Occipital lobe (tissue), 2 donors: ENCODE measurements around the gene SEMA4G. TPM values are rescaled to one million over a fixed set of nuclear protein-coding genes. Genes with fewer than 3 reads are reported as not detected.

Experiments used
- DNase-seq: peaks from one replicate; lab custom pipeline; 2025; lab: John Stamatoyannopoulos, UW
- total RNA-seq: library from RNA; depleted of rRNA; stranded (reverse); fragments of >200 nt; gene quantifications from one replicate; pipeline ENCODE4 v1.2.3, GENCODE V29; 2014

The SEMA4G gene
- total RNA-seq, 1 donor from 2014 or later: 8.0 TPM

DNA sequence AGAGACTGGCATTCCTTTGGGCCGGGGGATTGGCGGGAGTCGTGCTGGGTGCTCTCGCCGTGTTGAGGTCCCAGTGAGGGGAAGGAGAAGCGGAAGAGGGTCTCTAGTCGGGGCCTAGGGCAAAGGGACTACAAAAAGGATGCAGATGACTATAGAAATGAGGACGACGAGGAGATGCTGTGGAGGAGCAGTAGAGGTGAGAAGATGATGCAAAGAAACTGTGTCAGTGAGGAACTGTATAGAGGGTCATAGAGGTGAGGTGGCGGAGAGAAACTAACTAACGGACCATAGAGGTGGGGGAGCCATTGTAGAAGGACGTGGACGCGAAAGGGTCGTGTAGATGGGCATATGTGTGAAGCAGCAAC, 18.4 kb downstream of the SEMA4G start:
- no peak for DNase-seq

DNA sequence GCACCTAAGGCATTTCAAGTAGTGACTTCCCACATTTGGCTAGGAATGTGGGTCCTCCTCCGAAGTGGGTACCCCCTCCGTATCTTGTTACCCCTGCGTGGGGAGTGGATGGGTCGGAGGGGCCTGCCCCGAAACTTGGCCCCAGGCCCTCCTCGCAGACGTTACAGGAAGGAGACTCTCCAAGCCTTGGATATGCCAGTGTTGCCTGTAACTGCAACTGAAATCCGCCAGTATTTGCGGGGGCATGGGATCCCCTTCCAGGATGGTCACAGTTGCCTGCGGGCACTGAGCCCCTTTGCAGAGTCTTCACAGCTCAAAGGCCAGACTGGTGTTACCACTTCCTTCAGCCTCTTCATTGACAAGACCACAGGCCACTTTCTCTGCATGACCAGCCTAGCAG, 18.9 kb downstream of the SEMA4G start:
- DNase-seq: no peak

DNA sequence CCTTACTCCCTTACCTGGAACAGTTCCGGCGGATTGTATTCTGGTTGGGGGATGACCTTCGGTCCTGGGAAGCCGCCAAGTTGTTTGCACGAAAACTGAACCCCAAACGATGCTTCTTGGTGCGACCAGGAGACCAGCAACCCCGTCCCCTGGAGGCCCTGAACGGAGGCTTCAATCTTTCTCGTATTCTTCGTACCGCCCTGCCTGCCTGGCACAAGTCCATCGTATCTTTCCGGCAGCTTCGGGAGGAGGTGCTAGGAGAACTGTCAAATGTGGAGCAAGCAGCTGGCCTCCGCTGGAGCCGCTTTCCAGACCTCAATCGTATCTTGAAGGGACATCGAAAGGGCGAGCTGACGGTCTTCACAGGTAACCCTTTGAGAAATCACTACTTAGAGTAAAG, 19.8 kb downstream of the SEMA4G start:
- no peak for DNase-seq

DNA sequence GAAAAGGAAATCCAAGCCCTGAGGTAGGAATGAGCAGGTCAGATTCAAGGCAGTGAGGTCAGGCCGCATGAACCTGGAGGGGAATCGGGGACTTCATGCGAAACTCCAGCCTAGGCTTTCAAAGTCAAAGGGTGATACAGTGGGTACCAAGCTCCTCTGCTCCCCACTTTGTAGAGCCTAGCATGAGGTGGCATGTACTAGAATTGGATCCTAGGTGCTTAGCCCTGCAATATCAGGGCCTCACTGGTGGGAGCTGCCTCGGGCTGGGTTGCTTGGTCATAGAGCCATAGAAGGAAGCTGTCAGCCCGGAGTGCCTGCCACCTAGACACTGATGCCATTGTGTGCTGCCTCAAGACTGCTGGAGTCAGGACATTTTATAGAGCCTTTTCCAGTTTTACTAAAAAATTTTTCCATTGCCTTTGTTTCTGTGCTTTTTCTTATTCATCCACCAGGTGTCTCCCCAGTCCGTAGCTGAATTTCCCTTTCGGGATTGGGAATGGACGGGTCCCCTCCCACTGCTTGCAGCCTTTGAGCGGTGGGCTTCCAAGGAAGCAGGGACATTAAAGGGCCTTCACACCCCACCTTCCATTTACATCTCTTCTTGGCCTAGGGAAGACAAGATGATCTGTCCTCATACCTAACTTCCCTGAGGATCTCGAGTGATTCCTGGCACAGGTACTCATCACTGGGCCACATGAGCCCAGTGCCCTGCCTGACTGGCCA, 24.8 kb downstream of the SEMA4G start:
- no peak for DNase-seq

DNA sequence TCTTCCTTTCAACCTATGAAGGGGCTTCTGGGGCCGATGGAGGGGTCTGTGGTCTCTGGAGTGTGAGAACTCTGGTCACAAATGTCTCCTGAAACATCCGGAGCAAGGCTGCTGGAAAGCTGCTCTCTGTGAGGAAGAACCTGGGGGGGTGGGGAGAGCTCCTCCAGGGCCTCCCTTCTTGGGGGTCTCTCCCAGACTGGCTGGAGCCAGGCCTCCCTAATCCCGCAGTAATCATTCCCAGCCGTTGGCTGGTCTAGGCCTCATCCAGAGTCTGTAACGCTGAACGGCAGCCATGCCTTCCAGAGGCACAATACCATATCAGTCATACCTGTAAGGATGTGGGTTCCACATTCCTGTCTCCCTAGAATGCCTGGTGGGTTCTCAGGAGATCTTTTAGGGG, 25.9 kb downstream of the SEMA4G start:
- no peak for DNase-seq

DNA sequence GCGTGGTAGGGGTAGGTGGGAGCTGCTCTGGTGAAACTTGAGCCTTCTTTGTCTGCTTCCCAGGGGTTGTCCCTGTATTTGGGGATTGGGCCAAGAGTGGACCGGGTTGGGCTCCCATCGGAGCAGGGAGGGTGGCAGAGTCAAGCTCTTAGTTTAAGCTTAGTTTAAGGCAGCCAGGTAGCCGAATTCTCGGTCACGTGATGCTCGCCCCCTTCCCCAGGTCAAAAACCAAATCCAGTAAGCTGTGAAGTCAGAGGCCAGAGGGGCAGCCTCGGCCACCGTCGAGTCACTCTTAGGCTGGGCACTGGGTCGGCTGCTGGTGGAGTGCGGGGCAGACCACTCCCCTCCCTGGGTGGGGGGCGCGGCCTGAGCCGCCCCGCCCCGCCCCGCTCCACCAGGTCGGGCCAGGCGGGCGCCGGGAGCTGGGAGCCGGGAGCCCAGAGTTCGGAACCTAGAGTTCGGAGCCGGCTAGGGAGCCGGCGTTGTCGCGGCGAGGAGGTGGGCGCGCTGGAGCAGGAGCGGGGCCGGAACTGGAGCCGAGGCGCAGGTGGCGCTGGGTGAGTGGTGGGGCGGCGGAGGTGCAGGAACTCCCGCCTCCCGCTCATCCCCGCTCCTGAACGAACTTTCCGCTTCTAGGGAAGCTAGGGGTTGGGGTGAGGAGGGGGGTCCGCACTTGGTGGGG, 27.5 kb downstream of the SEMA4G start:
- DNase-seq: no peak

DNA sequence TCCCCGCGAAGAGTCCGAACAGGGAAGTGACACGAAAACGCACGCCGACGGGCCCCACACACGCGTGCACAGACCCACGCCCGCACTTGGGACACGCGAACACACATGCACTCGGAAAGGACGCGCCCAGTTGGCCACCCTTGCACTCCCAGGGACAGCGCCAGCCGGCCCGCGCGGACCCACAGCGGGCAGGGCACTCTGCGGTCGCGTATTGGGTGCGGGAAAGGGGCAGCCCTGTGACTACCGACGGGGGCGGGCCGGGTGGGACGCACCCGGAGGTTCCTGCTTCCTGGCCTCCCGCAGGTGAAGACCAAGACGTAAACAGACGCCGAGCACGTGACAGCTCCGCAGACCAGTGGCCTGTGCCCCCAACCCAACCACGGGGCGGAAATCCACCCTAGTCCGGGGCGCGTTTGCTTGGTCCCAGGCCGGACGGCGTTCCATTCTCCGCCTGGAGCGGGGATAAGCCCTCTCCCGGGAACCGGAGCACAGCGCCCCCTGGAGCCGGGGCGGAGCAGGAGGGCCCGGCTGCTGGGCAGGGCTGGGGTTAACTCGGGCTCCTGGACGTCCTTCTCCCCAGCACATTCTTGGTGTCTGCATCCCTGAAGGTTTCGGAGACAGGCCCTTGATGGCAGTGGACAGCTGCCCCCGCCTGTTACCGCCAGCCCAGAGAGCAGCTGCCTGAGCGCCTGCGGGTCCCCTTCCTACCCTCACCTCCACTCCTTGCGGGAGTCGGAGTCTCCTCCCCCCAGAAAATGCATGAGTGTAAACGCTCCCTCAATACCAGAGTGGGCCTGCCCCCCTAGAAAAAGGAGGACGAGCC, 28.3 kb downstream of the SEMA4G start:
- DNase-seq: peak; percentile 54

DNA sequence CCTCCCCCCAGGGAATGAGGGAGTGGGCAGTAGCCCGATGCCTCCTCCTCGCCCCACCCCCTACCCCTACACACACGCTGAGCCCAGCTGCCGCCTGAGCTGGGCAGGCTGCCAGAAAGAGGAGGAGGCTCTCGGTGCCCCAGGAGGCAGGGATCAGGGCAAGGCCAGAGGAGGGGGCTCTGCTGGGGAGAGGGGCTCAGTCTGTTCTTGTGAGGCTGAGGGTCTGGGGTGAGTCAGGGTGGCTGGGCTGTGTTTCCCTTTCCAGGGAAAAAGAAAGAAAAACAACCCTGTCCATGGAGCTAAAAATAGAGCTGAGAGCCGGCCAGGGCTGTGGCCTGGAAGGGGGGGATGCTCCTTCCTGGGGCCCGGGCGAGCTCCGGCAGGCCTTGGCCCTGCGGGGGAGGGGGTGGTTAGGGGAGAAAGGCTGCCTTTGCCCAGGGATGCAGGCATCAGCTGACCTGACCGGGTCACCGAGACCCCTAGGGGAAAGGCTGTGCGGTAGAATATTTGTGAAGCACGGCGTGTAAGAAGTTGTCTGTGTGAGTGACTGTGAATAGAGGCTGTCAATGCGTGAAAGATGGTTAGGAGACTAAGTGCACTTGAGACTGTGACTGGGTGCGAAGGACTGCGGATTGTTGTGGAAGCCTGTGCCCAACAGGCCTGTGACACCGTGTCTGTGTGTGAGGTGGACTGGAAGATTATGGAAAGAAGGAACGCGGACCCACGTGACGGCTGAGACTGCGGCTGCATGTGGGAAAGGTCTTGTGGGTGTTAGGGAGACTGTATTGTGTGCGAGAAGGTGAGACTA, 29.1 kb downstream of the SEMA4G start:
- peak; percentile 82 for DNase-seq

DNA sequence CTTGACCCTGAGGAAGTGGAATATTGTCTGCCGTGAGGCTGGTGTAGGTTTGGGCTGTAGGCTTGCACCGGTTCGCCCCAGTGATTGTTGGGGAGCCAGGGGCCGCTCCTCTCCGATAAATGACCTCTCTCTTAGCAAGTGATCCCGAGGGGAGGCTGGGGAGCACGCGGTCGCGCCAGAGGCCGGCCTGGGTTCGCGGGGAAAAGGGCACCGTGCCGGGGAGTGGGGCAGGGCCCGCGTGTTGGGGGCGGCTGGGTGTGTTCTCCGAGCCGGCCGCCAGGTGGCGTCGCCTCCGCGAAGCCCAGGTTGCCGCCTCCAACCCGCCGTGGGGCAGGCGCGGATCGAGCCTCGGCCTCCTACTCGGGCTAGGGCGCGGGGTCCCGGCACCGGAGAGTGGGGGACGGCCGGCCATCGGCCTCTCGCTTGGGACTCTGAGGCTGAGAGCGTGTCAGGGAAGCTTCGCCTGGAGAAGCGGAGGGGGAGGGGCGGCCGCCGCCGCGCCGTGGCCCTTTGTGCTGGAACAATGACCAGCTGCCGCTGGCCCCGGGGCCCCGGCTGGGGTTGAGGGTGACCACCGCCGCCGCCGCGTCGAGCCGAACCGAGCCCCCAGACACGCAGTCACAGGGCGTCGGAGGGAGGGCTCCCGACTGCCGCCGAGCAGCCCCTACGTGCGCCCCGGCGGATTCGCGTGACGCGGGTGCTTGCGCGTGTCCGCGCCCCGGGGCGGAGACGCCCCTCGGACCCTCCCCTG, 29.9 kb downstream of the SEMA4G start:
- peak; percentile 74 for DNase-seq

DNA sequence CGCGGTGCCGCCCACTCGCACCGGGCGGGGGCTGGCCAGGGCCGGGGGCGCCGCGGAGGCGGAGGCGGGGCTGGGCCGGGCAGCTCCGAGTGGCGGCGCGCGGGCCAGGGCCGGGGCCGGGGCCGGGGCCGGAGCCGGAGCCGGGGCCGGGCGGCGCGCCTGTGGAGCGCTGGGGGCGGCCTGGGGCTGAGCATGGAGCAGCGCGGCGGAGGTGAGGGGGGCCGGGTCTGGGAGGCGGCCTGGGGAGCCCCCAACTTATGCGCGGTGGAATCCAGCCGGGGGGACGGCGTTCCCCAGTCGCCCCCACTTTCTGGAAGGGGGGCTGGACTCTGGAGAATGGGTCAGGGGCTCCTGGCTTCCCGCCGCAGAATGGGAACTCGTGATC, 30.4 kb downstream of the SEMA4G start, which contains the start of gene LZTS2:
Gene LZTS2 (plus strand): TSS at position 67 of the 385 bp plus-strand sequence. CDS start 2,731 bp downstream, outside the sequence.
- no peak for DNase-seq

DNA sequence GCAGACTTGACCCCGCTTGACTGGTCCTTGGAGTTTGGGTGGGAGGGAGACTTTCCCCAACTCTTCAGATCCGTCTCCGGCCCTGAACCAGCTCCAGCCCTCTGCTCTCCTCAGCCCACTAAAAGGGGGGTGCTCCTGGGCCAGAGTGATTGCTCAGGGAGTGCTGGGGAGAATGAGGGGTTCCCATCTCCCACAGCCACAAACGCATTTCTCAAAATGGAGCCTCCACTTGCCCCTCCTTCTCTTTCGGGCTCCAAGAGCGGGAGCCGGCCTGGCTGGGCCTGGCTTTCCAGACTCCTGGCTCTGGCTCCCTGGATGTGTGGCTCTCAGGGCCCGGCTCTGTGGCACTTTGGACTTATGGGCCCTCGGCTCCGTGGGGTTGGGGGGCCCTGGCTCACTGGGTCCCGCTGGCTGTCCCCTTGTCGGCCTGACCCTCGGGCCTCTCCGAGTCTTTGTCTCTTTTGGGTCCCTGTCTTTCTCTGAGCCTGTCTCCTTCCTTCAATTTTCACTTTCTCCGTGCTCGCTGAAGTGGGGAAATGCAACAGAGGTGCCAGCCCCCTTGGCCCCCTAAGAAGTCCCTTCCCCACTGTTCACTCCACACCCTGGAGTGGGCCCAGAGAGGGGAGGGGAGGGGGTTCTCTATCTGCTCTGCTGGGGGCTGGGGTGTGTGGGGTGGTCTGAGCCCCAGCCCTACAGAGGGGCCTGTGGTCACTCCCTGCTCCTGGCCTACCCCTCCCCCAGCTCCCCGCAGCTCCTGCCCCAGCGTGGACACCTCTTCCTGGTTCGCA, 31.0 kb downstream of the SEMA4G start:
- no peak for DNase-seq

DNA sequence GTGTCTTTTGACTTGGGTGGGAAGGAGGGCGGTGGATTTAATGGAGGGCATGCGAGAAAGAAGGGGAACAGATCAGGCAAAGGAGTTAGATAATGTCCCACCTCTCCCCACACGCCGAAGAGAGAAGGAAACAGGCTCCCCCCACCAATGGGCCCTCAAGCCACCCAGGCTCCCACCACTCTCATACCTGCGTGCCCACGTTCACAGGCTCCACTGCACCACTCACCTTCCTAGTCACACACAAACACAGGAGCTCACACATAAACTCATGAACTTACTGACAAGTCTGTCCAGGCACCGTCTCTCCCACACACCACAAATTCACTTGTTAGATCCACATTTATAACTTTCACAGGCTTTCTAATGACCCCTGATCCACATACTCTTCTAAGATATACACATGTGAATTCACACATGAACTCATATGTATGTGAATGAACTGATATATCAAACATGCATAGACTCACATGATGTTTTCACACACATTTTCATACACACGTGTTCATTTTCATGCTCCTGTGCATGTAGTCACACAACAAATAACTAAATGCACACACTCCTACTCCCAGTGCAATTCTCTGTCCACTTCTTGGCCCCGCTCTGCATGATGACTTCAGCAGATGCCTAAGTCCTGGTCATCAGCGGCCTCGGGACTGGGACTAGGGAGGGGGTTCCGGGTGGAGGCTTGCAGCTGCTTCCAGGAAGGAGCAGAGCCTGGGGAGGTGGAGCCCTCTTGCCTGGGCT, 31.8 kb downstream of the SEMA4G start:
- DNase-seq: peak; percentile 60

DNA sequence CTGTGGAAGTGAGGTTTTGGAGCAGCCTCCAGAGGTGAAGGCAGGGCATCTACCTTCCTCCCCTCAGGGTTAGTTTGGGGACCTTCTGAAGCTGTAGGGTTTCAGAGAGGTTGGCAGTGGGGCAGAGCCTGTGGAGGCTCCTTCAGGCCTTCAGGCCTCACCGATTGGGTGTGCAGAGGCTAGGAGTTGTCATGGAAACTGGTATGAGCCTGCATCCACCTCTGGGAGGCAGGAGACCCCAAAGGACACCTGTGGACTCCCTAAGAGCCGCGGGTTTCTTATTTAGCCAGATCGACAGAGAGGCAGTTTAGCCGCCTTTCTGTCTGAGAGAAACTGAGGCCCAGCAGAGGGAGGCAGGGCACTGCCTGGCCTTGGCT, 32.3 kb downstream of the SEMA4G start:
- no peak for DNase-seq

DNA sequence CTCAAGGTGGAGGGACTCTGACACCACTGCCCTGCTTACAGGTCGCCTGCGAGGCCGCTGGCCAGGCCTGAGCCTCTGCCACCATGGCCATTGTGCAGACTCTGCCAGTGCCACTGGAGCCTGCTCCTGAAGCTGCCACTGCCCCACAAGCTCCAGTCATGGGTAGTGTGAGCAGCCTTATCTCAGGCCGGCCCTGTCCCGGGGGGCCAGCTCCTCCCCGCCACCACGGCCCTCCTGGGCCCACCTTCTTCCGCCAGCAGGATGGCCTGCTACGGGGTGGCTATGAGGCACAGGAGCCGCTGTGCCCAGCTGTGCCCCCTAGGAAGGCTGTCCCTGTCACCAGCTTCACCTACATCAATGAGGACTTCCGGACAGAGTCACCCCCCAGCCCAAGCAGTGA, 33.2 kb downstream of the SEMA4G start:
- DNase-seq: no peak

DNA sequence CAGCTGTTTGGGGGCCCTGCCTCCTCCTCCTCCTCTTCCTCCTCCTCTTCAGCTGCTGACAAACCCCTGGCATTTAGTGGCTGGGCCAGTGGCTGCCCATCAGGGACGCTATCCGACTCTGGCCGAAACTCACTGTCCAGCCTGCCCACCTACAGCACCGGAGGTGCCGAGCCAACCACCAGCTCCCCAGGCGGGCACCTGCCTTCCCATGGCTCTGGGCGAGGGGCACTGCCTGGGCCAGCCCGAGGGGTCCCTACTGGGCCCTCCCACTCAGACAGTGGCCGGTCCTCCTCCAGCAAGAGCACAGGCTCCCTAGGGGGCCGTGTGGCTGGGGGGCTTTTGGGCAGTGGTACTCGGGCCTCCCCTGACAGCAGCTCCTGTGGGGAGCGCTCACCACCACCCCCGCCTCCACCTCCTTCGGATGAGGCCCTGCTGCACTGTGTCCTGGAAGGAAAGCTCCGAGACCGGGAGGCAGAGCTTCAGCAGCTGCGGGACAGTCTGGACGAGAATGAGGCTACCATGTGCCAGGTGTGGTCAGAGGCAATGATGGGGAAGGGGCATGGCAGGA, 34.4 kb downstream of the SEMA4G start:
- DNase-seq: no peak

DNA sequence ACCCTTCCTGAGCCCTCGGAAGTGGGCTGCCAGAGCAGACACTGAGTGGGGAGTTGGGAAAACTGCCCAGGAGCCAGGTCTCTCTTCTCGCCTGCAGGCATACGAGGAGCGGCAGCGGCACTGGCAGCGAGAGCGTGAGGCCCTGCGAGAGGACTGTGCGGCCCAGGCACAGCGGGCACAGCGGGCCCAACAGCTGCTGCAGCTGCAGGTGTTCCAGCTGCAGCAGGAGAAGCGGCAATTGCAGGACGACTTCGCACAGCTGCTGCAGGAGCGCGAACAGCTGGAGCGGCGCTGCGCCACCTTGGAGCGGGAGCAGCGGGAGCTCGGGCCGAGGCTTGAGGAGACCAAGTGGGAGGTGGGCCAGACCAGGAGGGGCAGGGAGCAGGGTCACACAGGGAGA, 36.1 kb downstream of the SEMA4G start:
- no peak for DNase-seq

DNA sequence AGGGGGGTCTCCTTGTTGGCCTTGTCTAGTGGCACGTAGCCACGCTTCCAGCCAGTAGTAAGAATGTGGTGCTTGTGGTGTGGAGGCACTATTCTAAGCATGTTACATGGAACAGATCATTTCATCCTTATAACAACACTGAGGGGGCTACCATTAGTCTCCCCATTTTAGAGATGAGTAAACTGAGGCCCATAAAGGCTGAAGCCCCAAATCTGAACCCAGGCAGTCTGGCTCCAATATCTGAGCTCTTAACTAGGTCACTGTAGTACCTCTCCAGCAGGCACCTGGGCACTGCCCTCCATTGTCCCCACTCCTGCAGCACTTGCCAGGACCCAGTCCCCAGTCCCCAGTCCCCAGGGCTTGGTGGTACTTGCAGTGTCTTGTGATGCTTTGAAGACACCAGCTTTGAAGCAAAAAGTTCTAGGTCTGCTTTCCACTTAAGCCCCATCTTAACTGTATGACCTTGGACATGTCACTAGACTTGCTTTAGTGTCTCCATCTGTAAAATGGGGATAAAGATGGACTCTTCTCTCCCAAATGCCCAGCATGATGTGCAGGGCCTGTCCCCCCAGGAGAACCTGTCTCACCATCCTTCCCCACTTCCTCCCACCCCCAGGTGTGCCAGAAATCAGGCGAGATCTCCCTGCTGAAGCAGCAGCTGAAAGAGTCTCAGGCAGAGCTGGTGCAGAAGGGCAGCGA, 36.7 kb downstream of the SEMA4G start:
- DNase-seq: no peak

DNA sequence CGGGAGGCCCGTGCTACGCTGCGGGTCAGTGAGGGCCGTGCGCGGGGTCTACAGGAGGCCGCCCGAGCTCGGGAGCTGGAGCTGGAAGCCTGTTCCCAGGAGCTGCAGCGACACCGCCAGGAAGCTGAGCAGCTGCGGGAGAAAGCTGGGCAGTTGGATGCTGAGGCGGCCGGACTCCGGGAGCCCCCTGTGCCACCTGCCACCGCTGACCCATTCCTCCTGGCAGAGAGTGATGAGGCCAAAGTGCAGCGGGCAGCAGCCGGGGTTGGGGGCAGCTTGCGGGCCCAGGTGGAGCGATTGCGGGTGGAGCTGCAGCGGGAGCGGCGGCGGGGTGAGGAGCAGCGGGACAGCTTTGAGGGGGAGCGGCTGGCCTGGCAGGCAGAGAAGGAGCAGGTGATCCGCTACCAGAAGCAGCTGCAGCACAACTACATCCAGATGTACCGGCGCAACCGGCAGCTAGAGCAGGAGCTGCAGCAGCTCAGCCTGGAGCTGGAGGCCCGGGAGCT, 37.3 kb downstream of the SEMA4G start:
- no peak for DNase-seq
